ENCODE measurements around the gene KHDC3L.

KHDC3L gene

GRCh38 chr6:73388800-73389512 lies 26.5 kb downstream of the KHDC3L start (continued):
- no peak for TF ChIP-seq PRDM6 (tag by site-specific recombination; IDR thresholded peaks at IDR 0.05)
- peak; percentile 85 for TF ChIP-seq ZNF335 (tag by site-specific recombination; conservative IDR thresholded peaks at IDR 0.05)
- TF ChIP-seq ZNF623 (tag by site-specific recombination; IDR thresholded peaks at IDR 0.05), result no peak
- no peak for TF ChIP-seq ZNF658 (tag by site-specific recombination; IDR thresholded peaks at IDR 0.05)
- TF ChIP-seq ZNF174 (tag by site-specific recombination; IDR thresholded peaks at IDR 0.05), result no peak
- no peak for TF ChIP-seq ZNF707 (tag by site-specific recombination; IDR thresholded peaks at IDR 0.05)
- no peak for TF ChIP-seq ZNF132 (tag by site-specific recombination; IDR thresholded peaks at IDR 0.05; ENCODE audit: borderline replicate concordance)
- TF ChIP-seq ZNF354C (tag by site-specific recombination; IDR thresholded peaks at IDR 0.05; ENCODE audit: borderline replicate concordance, low read depth), result no peak
- no peak for TF ChIP-seq ZFP41 (tag by site-specific recombination; IDR thresholded peaks at IDR 0.05; ENCODE audit: borderline replicate concordance)
- TF ChIP-seq ZNF398 (tag by site-specific recombination; IDR thresholded peaks at IDR 0.05), result peak; percentile 44; the same call in 1 of the 2 replicates
- no peak for TF ChIP-seq GFI1B (tag by site-specific recombination; IDR thresholded peaks at IDR 0.05)
- no peak; the same call in 1 of the 2 replicates for TF ChIP-seq ZNF394 (tag by site-specific recombination; IDR thresholded peaks at IDR 0.05; ENCODE audit: borderline replicate concordance)
- TF ChIP-seq ZNF148 (tag by site-specific recombination; IDR thresholded peaks at IDR 0.05; ENCODE audit: borderline replicate concordance), result no peak
- TF ChIP-seq GLIS1 (tag by site-specific recombination; IDR thresholded peaks at IDR 0.05), result peak; percentile 35; the same call in 1 of the 2 replicates
- no peak for TF ChIP-seq BCL6B (tag by site-specific recombination; IDR thresholded peaks at IDR 0.05)
- no peak for TF ChIP-seq ZNF433 (tag by site-specific recombination; IDR thresholded peaks at IDR 0.05; ENCODE audit: low read depth)
- TF ChIP-seq ZBTB8A (tag by site-specific recombination; IDR thresholded peaks at IDR 0.05), result no peak
- no peak for TF ChIP-seq HOXD13 (CRISPR knock-in tag; IDR thresholded peaks at IDR 0.05; ENCODE audit: borderline replicate concordance)
- no peak for TF ChIP-seq ZNF292 (tag by site-specific recombination; IDR thresholded peaks at IDR 0.05; ENCODE audit: borderline replicate concordance, low read depth)
- no peak for TF ChIP-seq ZSCAN4 (tag by site-specific recombination; IDR thresholded peaks at IDR 0.05)
- no peak for TF ChIP-seq ZNF692 (tag by site-specific recombination; IDR thresholded peaks at IDR 0.05)
- TF ChIP-seq ZNF585B (tag by site-specific recombination; IDR thresholded peaks at IDR 0.05), result no peak
- TF ChIP-seq ZNF621 (tag by site-specific recombination; IDR thresholded peaks at IDR 0.05), result no peak
- TF ChIP-seq ZSCAN16 (tag by site-specific recombination; IDR thresholded peaks at IDR 0.05), result no peak
- TF ChIP-seq ZNF639 (tag by site-specific recombination; IDR thresholded peaks at IDR 0.05), result no peak
- TF ChIP-seq ZNF660 (tag by site-specific recombination; IDR thresholded peaks at IDR 0.05), result peak; percentile 53; the same call in 1 of the 2 replicates
- no peak for TF ChIP-seq ZNF426 (tag by site-specific recombination; IDR thresholded peaks at IDR 0.05)
- no peak for TF ChIP-seq ZNF112 (tag by site-specific recombination; IDR thresholded peaks at IDR 0.05)
- no peak for TF ChIP-seq HOXC10 (CRISPR knock-in tag; IDR thresholded peaks at IDR 0.05)
